HuH-7.5 (cell line): Measurements from ENCODE around the gene ACR.
A peak's percentile ranks its signal among the peaks of the same experiment; 100 is the strongest.
"Not testable (repeated sequence)": the region's sequence is repeated elsewhere in the genome, so short reads cannot be mapped to it uniquely, and the experiment has no call there.

ENCODE experiments used
- DNase-seq: peaks from one replicate; pipeline ENCODE4 v3.0.0; 2011; ENCODE audit warnings: low spot score

The ACR gene

DNA sequence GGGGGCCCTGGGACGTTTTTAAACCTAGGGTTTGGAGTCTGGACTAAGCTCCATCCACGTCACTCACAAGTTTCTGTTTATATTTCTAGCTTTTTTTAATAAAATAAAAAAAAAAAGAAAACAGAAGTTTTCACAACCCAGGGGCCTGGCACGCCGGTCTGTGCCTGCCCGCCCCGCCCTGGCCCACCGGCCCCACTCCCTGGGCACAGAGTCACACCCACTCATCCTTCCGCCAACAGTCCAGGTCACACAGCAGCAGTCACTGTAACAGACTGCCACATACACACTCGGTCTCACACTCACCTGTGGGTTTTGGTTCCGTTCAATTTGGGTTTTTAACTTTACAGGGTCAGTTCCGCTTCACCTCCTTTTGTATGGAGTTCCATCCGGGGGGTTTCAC lies 5.3 kb upstream of the ACR start:
- DNase-seq, result no peak

DNA sequence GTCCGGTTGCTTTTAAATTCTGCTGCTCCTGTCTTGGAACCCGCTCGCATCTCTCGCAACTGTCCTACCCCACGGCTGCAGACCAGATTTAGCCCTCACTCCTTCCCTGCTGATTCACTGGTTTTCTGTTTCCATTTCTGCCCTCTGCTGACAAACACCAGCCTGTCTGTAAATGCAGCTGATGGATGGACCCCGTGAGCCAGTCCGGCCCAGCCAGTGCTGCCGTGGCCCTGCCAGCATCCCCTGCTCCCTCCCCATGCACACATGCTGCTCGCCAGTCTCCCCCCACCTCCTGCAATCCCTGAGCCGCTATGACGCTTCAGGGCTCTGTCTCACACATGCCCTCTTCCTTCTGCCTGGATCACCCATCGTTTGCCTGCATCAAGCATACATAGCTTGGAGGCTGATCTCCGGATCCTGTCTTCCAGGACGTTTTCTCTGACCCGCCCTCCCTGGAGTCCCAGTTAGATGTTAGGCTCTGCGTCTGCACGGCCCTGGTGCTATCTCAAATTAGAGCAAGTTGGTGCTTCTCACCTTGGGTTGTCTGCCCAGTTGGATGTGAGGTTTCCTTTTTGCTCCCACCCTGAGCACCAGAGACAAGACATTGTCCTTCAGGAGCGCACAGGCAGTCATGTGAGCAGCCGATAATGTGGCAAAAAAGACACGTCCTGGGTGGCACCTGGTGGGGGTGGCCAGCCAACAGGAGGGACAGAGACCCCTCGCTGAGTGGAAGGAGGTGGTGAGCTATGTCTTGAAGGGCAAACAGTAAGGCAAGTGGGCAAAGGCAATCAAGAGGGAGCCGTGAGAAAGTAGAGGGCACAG lies 4.3 kb upstream of the ACR start:
- no peak for DNase-seq

DNA sequence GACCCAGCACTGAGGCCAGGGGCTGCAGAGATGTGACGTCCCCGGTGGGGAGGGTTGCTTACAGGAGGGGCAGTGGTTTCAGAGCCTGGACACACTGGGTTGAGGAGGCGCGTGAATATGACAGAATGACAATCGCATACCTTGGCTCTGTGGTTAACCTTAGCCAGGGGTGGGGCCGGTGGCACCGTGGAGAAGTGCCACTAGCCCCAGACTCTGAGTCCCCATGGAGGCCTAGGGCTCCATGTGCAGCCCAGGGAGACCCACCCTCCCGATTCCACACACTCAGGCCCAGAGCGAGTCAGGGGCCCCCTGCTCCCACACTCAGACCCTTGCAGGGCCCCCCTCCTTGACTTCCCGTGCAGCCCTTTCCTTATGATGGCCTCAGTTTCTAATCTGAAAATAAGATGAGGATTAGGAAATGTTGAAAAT lies 3.6 kb upstream of the ACR start:
- no peak for DNase-seq

DNA sequence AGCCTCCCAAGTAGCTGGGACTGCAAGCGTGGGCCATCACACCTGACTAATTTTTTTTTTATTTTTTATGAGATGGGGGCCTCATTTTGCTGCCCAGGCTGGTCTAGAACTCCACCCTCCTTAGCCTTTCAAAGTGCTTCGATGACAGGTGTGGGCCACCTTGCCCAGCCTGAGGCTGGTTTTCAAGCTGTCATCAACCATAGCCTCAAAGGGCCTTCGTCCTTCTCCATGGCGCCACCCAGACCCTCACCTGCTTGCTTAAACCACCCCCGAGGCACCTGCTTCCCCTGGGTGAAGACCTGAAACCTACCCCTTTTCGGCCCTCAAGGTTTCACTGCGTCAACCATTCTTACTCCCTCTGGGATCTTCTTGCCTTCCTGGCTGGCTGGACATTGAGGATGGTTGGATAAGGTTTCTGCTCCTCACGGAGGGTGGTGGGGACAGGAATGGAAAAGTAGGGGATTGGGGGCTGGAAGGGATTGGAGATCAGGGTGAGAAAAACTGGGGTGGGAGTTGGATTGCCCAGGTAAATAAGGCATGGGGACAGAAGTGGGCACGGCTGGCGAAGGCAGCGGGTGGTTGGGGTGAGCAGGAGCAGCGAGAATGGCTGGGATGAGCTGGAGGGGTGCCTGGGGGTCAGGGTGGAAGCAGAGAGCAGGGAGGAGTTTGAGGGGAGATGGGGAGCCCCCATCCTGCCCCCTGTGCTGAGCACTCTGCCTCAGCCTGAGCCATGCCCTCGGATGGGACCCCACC lies 2.8 kb upstream of the ACR start:
- no peak for DNase-seq

DNA sequence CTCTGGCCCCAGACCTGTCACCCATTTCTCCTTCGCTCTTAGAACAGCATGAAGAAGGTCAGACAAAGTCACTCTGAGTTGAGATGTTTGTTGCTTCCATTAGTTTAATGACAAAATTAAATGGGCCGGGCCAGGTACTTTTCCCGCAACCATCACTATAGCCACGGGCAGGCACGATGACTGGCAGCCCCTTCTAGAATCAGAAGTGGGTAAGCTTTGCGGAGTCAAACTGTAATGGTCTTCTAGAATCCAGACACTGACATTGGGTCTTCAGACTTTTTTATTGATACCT lies 2.3 kb upstream of the ACR start:
- DNase-seq, result no peak

DNA sequence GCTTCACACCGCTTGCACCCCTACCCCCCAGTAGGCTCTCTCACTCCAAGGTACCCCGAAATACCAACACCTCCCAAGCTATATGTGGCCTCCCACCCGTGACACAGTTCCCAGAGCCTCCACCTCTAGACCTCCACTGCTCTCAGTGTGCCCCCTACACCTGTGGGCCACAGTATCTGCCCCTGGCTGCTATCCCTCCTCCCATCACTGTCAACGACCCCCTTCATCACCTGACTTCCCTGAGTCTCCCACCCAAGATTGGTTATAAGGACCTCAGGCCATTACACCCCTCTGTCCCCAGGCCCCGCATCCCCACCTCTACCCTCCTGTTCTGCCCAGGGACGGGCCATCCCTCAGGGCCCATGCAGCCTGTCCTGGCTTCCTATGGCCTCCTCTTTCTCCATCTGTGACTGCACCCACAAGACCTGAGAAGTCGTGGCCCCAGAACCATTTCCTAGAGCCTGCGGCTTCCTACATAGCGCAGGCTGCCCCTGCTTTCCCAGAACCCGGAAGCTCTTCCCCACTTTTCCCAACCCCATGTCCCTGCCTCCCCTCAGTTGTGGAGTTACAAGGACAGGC lies 734 bp downstream of the ACR start:
- DNase-seq, result no peak

DNA sequence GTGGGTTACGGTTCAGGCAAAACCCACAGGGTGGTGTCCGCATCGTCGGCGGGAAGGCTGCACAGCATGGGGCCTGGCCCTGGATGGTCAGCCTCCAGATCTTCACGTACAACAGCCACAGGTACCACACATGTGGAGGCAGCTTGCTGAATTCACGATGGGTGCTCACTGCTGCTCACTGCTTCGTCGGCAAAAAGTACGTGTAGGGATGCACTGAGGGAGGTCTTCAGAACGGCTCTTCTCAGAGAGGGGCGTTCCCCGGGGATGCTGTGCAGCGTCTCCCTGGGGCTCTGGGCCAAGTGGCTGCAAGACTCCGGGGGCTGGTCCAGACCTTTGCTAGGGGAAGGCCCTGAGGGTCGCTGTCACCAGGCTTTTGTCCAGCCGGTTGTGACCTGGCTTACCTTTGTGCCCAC lies 1.3 kb downstream of the ACR start:
- no peak for DNase-seq

DNA sequence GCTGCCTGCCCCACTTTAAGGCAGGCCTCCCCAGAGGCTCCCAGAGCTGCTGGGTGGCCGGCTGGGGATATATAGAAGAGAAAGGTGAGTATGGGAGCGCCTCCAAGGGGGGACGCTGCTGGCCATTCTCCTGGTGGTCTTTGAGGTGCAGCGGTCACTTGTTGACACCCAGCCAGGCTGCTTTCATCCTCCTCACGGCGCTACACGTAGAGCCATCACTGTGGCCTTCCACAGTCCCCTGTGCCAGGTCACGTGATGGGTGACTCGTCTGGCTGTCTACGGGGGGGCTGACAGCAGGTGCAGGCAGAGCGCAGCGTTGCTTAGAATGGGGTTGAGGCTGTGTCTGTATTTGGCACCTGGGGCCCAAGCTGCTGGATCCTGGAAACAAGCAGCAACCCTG lies 1.9 kb downstream of the ACR start:
- no peak for DNase-seq

DNA sequence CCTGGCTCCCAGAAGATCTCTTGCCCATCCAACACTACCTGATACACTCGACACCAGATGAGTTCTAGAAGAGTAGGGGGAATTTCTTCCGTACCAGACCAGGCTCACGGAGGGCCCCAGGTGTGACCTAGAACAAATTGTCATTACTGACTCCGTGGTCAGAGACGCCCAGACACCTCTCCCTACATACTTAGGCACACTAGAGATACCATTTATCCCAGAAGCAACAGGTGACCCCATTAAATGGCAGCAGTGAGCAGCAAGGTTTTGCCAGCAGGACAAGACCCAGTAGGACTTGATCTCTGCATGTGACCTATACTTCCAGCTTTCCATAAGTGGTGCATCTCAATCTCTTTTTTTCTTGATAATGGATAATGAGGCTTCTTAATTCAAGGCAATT lies 2.7 kb downstream of the ACR start:
- not testable (repeated sequence) for DNase-seq

DNA sequence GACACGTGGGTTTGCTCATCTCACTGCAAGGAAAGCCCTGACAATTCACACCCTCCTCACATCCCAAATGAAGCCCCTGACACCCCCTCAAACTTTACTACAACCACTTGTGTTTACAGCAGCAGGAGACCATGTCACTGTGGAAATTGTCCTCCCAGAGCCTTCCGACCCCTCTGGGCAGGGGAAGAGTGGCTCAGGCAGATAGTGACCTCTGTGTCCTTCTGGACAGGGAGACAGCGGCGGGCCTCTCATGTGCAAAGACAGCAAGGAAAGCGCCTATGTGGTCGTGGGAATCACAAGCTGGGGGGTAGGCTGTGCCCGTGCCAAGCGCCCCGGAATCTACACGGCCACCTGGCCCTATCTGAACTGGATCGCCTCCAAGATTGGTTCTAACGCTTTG lies 6.4 kb downstream of the ACR start:
- not testable (repeated sequence) for DNase-seq

DNA sequence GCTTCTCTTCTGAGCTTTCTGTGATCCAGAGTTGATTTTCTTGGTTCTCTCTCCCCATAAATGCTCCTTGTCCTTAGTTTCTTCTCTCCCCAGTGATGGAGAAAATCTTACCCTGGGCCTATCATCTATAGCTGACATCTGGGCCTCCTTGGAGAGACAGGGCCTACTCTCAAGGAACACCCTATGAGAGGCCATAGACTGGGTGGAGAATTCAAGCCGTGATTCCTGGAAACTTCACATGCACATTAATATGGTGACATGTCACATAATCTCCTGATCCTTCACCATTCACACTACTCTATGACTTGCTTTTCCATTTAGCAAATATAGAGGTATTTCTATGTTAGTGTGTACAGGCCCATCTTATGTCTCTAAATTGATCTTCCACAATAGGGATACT lies 9.5 kb downstream of the ACR start:
- not testable (repeated sequence) for DNase-seq

DNA sequence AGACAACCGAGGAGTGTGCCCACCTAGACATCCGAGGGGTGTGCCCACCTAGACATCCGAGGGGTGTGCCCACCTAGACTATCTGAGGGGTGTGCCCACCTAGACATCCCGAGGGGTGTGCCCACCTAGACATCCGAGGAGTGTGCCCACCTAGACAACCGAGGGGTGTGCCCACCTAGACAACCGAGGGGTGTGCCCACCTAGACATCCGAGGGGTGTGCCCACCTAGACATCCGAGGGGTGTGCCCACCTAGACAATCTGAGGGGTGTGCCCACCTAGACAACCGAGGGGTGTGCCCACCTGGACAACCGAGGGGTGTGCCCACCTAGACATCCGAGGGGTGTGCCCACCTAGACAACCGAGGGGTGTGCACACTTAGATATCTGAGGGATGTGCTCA lies 10.6 kb downstream of the ACR start:
- DNase-seq, result not testable (repeated sequence)

DNA sequence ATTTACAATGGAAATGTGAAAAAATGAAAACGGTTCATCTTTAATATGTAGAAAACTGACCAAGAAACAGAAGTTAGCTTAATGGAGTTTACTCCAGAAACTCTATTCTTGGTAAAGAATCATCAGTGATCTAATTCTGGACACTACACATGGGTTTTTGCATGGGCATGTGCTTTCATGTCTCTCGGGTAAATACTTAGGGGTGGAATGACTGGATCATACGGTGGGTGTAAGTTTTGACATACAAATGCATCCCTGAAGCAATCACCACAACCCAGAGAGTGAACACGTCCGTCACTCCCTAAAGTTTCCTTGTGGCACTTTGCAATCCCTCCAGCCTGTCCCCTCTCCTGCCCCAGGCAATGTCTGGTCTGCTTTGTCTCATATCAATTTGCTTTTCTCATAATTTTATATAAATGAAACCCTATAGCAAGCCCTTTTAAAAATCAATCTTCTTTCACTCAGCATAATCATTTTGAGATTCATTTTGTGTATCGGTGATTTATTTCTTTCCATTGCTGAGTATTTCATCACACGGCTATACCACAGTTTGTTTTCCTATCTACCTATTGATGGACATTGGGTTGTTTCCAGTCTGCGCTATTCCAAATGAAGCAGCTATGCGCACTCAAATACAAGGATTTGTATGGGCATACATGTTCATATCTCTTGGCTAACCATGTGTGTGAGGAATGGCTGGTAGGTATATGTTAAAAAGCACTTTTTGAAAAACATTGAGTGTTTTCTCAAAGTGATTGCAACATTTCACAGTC lies 11.5 kb downstream of the ACR start:
- not testable (repeated sequence) for DNase-seq

DNA sequence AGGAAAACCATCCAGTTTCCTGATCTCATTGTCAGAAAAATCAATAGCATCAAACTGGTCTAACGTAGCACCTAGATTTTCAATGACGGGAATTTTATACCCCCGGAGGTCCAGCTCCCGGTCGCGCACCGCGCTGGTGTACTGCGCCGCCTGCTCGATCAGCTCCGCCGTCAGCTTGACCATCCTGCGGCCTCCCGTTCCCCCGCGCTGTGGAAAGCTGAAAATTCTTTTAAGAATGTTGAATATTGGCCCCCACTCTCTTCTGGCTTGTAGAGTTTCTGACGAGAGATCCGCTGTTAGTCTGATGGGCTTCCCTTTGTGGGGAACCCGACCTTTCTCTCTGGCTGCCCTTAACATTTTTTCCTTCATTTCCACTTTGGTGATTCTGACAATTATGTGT lies 17.2 kb downstream of the ACR start:
- DNase-seq, result not testable (repeated sequence)

DNA sequence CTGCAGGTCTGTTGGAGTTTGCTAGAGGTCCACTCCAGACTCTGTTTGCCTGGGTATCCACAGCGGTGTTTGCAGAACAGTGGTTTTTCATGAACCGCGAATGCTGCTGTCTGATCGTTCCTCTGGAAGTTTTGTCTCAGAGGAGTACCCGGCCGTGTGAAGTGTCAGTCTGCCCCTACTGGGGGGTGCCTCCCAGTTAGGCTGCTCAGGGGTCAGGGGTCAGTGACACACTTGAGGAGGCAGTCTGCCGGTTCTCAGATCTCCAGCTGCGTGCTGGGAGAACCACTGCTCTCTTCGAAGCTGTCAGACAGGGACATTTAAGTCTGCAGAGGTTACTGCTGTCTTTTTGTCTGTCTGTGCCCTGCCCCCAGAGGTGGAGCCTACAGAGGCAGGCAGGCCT lies 18.4 kb downstream of the ACR start:
- DNase-seq, result not testable (repeated sequence)

DNA sequence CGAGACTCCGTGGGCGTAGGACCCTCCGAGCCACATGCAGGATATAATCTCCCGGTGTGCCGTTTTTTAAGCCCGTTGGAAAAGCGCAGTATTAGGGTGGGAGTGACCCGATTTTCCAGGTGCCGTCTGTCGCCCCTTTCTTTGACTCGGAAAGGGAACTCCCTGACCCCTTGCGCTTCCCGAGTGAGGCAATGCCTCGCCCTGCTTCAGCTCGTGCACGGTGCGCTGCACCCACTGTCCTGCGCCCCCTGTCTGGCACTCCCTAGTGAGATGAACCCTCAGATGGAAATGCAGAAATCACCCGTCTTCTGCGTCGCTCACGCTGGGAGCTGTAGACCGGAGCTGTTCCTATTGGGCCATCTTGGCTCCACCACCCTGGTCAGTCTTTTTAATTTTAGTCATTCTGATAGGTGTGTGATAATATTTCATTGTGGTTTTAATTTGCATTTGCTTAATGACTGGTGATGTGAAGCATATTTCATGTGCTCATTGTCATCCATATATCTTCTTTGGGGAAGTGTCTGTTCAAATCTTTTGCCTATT lies 19.0 kb downstream of the ACR start:
- not testable (repeated sequence) for DNase-seq

DNA sequence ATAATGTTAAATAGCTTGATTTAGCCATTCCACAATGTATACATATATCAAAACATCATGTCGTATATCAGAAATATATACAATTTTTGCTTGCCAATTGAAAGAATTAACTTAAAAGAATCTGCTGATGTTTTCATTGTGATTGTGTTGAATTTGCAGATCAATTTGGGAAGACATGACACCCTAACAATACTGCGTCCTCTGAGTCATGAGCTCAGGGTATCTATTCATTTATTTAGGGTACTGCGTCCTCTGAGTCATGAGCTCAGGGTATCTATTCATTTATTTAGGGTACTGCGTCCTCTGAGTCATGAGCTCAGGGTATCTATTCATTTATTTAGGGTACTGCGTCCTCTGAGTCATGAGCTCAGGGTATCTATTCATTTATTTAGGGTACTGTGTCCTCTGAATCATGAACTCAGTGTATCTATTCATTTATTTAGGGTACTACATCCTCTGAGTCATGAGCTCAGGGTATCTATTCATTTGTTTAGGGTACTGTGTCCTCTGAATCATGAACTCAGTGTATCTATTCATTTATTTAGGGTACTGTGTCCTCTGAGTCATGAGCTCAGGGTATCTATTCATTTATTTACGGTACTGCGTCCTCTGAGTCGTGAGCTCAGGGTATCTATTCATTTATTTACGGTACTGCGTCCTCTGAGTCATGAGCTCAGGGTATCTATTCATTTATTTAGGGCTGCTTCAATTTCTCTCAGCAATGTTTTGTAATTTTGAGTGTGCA lies 21.8 kb downstream of the ACR start:
- not testable (repeated sequence) for DNase-seq

DNA sequence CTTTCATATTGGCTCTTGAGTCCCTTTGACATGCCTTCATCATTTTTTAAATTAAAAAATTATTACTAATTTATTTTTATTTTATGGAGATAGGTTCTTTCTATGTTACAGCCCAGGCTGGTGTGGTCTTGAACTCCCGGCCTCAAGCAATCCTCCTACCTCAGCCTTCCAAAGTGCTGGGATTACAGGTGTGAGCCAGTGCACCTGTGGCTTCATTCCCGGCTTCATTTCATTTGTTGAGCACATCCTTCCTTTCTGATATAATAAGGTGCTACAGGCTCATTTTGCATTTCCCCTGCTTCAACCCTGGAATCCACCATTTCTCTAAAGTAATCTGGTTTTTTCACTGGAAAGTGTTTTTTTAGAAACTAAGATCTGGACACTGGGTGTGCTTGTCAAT lies 23.8 kb downstream of the ACR start:
- not testable (repeated sequence) for DNase-seq

DNA sequence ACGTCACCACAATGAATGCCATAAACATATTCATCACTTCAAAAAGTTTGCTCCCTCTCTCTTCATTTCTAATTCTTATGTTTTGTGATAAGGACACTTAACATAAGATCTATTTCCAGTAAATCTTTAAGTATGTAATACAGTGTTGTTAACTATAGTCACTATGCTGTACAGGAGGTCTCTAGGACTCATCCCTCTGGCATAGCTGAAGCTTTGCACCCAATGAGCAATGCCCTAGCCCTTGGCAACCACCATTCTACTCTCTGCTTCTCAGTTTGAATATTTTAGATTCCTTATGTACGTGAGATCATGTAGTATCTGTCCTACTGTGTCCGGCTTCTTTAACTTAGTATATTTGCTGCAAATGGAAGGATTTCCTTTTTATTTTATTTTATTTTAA lies 26.3 kb downstream of the ACR start:
- not testable (repeated sequence) for DNase-seq

DNA sequence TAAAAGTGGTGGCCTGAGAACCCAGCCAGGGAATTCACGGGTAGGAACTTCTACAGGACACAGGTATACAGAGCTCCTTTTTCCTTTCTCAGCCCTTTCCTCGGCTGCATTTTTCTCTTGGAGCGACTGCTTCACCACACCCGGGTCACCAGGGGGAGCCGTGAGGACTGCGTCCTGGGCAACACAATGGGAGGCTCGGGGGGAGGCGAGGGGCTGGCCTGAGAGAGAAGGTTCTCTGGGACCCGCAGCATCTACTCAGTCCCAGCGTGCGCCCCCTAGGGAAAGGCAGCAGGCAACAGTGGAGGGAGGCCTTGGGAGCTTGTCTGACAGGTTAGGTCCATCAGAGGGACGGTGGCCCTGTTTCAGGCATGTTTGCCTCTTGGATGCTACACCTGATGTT lies 37.1 kb downstream of the ACR start:
- peak; percentile 36 for DNase-seq

DNA sequence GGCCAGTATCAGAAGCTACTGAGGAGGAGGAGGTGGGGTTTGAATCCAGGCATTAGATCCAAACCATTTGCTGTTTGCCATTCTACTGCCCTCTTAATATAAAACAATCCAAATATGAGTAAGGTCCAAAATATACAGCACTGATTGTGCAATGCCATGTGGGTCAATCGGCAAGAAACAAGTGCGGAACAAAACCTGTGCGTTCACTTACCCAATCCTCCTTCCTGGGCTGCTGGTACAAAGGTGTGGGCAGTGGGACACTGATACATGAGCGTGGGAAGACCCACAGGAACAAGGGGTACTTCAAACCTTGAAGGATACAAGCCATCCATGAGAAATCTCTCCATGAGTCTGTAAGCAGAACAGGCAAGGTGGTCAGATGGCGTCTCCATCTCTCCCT lies 39.6 kb downstream of the ACR start:
- not testable (repeated sequence) for DNase-seq
